ENCODE results near the gene NISCH. TPM values are rescaled to one million over a fixed set of nuclear protein-coding genes. Genes with fewer than 3 reads are reported as not detected.

NISCH gene
- total and polyA plus RNA-seq, 2 of the 8 experiments (the other 6 are each of a cell fraction or from before 2014, with no cell fraction given) = 71.2 to 71.9 TPM

DNA sequence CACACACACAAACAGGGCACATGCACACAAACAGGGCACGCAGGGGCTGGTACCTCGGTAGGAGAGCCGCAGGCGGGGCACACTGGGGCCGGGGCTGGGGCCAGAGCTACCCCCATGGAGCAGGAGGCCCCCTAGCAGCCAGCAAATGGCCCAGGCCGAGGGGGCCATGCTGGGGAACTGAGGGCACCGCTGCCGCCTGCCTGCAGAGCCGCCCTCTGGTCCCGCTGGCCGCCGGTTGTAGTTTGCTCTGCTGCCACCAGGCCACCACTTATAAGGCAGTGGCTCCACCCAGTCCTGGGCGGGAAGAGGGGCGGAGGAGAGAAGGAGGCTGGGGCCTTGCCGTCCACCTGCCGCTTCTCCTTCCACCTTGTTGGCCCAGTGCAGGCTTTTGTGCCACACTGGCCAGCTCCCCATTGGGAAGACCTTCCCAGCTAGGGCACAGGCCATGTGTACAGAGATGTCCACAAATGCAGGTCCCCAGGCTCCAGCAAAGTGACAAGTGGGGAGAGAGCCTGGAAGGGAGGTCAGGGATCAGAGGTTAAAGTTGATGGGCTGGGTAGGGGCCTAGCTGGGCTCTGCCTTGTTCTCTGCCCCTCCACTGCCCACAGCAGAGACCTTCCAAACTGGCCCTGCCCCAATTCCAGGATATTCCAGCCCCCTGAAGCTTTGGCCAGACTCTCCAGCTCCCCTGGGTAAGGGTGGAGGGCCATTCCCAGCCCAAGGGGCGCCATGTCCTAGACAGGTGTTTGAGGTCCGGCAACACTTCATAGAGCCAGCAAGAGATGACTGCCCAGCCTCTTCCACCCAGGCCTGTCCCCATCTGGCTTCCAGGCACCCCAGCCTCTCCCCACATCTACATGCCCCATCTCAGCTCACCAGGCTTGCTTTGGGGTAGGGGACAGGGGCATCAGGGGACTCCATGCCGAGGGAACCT lies 10.3 kb upstream of the NISCH start, which contains the start of gene SEMA3G (continued):
- TF ChIP-seq EZH2 (IDR thresholded peaks at IDR 0.05; ENCODE audit: low read depth, low read length, severe bottlenecking) = no peak
- no peak for TF ChIP-seq TCF12 (IDR thresholded peaks at IDR 0.05; ENCODE audit: low read depth, low read length)
- TF ChIP-seq TAF7 (optimal IDR thresholded peaks at IDR 0.05; ENCODE audit: borderline replicate concordance, low read depth, low read length) = peak; percentile 42
- no peak for TF ChIP-seq CHD1 (IDR thresholded peaks at IDR 0.05; ENCODE audit: low read depth, low read length)
- TF ChIP-seq TAF1 (IDR thresholded peaks at IDR 0.05; ENCODE audit: low read depth, low read length) = peak; percentile 75
- TF ChIP-seq POLR2A (IDR thresholded peaks at IDR 0.05; ENCODE audit: control extremely low read depth in 1 of 2, low read depth in 2 of 2, low read length in 2 of 2) = peak in 1 of 2 experiments; percentile 71; a peak in 2 of 3 replicates
- peak in 1 of 2 experiments; percentile 33; a peak in 2 of 4 replicates for TF ChIP-seq RAD21 (IDR thresholded peaks at IDR 0.05 in 1 of 2, conservative IDR thresholded peaks at IDR 0.05 in 1 of 2; ENCODE audit: low read depth in 2 of 2, low read length in 2 of 2)
- no peak for TF ChIP-seq TEAD4 (IDR thresholded peaks at IDR 0.05; ENCODE audit: low read depth, low read length)
- TF ChIP-seq KDM5A (IDR thresholded peaks at IDR 0.05; ENCODE audit: low read length) = no peak
- TF ChIP-seq, protein P1, sequence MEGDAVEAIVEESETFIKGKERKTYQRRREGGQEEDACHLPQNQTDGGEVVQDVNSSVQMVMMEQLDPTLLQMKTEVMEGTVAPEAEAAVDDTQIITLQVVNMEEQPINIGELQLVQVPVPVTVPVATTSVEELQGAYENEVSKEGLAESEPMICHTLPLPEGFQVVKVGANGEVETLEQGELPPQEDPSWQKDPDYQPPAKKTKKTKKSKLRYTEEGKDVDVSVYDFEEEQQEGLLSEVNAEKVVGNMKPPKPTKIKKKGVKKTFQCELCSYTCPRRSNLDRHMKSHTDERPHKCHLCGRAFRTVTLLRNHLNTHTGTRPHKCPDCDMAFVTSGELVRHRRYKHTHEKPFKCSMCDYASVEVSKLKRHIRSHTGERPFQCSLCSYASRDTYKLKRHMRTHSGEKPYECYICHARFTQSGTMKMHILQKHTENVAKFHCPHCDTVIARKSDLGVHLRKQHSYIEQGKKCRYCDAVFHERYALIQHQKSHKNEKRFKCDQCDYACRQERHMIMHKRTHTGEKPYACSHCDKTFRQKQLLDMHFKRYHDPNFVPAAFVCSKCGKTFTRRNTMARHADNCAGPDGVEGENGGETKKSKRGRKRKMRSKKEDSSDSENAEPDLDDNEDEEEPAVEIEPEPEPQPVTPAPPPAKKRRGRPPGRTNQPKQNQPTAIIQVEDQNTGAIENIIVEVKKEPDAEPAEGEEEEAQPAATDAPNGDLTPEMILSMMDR (IDR thresholded peaks at IDR 0.05; ENCODE audit: control extremely low read depth in 1 of 3, insufficient read depth in 1 of 3, low read depth in 1 of 3, low read length in 3 of 3) = peak in 2 of 3 experiments; percentile 73; a peak in 3 of 4 replicates
- no peak for TF ChIP-seq RFX5 (IDR thresholded peaks at IDR 0.05; ENCODE audit: borderline replicate concordance, low read depth, low read length)
- no peak for TF ChIP-seq ZNF274 (IDR thresholded peaks at IDR 0.05; ENCODE audit: borderline replicate concordance, extremely low read depth, low read length)
- no peak for TF ChIP-seq SIRT6 (IDR thresholded peaks at IDR 0.05; ENCODE audit: low read length)
- TF ChIP-seq ASH2L (IDR thresholded peaks at IDR 0.05; ENCODE audit: low read length) = no peak
- TF ChIP-seq CBX8 (IDR thresholded peaks at IDR 0.05; ENCODE audit: borderline replicate concordance, low read depth, low read length) = no peak
- TF ChIP-seq SP2 (IDR thresholded peaks at IDR 0.05; ENCODE audit: low read length) = no peak
- TF ChIP-seq, protein P2, sequence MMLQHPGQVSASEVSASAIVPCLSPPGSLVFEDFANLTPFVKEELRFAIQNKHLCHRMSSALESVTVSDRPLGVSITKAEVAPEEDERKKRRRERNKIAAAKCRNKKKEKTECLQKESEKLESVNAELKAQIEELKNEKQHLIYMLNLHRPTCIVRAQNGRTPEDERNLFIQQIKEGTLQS (IDR thresholded peaks at IDR 0.05; ENCODE audit: insufficient read depth, low read depth, low read length) = no peak
- no peak for TF ChIP-seq HDAC6 (IDR thresholded peaks at IDR 0.05; ENCODE audit: low read depth, low read length)
- no peak for TF ChIP-seq SAP30 (IDR thresholded peaks at IDR 0.05; ENCODE audit: insufficient read depth, insufficient replicate concordance, low read length)
- peak; percentile 69 for TF ChIP-seq POLR2AphosphoS5 (IDR thresholded peaks at IDR 0.05; ENCODE audit: low read depth, low read length)

All from H1 (cell line).